Keratinocyte (primary cell): ENCODE results near the gene TMEM132C. TPM values are rescaled to one million over a fixed set of nuclear protein-coding genes. Genes with fewer than 3 reads are reported as not detected.

Experiments used
- DNase-seq: peaks from one replicate; pipeline ENCODE4 v3.0.0-alpha.2; 2011; ENCODE audit warnings: low read depth, missing footprints, low spot score
- FAIRE-seq: peaks from 2 replicates; lab custom pipeline; 2011; peaks lifted over from hg19 to GRCh38; lab: Jason Lieb, UNC
- H2AFZ ChIP-seq: 2 replicates; pipeline ENCODE4 v1.6.0; 2012; ENCODE audit warnings: low read length, control low read depth, inconsistent platforms; ENCODE audit not compliant: control insufficient read depth
- H3K27ac ChIP-seq: 2 replicates; pipeline ENCODE4 v1.5.1; 2011; ENCODE audit warnings: low read length; ENCODE audit not compliant: control insufficient read depth, insufficient read depth
- H3K27me3 ChIP-seq: 3 replicates; pipeline ENCODE4 v1.6.0; 2011; ENCODE audit warnings: low read length; ENCODE audit not compliant: control insufficient read depth, insufficient read depth; ENCODE audit errors: extremely low read depth
- H3K36me3 ChIP-seq, 2 experiments: 2 replicates in 1 of 2; 3 replicates in 1 of 2; pipeline ENCODE4 v1.5.1; 2011; ENCODE audit warnings: low read length in 2 of 2, mild to moderate bottlenecking in 1 of 2; ENCODE audit not compliant: control insufficient read depth in 2 of 2, insufficient read depth in 2 of 2; ENCODE audit errors: extremely low read depth in 1 of 2
- H3K4me1 ChIP-seq: 3 replicates; pipeline ENCODE4 v1.5.1; 2011; ENCODE audit warnings: low read length; ENCODE audit not compliant: control insufficient read depth, insufficient read depth; ENCODE audit errors: extremely low read depth
- H3K4me2 ChIP-seq: 3 replicates; pipeline ENCODE4 v1.6.0; 2011; ENCODE audit warnings: low read depth, low read length; ENCODE audit not compliant: control insufficient read depth, insufficient read depth; ENCODE audit errors: extremely low read depth
- H3K4me3 ChIP-seq, 3 experiments: fragments of 200-600 bp in 1 of 3; sonication (generic) in 1 of 3; 2 replicates in 2 of 3; 3 replicates in 1 of 3; pipeline ENCODE4 v1.5.1; 2011 to 2016; ENCODE audit warnings: low read length in 3 of 3, mild to moderate bottlenecking in 3 of 3, control low read depth in 2 of 3, inconsistent platforms in 1 of 3, low read depth in 1 of 3, mixed read lengths in 1 of 3, mixed run types in 1 of 3, moderate library complexity in 1 of 3; ENCODE audit not compliant: control insufficient read depth in 2 of 3, insufficient read depth in 2 of 3; ENCODE audit errors: extremely low read depth in 1 of 3
- H3K79me2 ChIP-seq: 2 replicates; pipeline ENCODE4 v1.6.0; 2012; ENCODE audit warnings: low read length; ENCODE audit not compliant: control insufficient read depth, insufficient read depth
- H3K9ac ChIP-seq: 3 replicates; pipeline ENCODE4 v1.6.0; 2011; ENCODE audit warnings: low read length; ENCODE audit not compliant: control insufficient read depth, insufficient read depth; ENCODE audit errors: extremely low read depth
- H3K9me1 ChIP-seq: 3 replicates; pipeline ENCODE4 v1.6.0; 2011; ENCODE audit warnings: low read length; ENCODE audit not compliant: control insufficient read depth, insufficient read depth; ENCODE audit errors: extremely low read depth
- H3K9me3 ChIP-seq: 2 replicates; pipeline ENCODE4 v1.5.1; 2012; ENCODE audit warnings: low read depth, low read length; ENCODE audit not compliant: control insufficient read depth
- H4K20me1 ChIP-seq: 3 replicates; pipeline ENCODE4 v1.6.0; 2011; ENCODE audit warnings: low read length; ENCODE audit not compliant: control insufficient read depth, insufficient read depth; ENCODE audit errors: extremely low read depth
- EZH2 ChIP-seq: IDR thresholded peaks from one replicate; pipeline ENCODE4 v1.6.1; 2012; ENCODE audit warnings: inconsistent platforms, mild to moderate bottlenecking, low read length, moderate library complexity
- dilution Hi-C: fragments of 300-500 bp; cut with MboI; formaldehyde crosslinking; loops from one replicate; pipeline ENCODE4 v1.7.0; 2020; ENCODE audit warnings: low sequenced_read_pairs; ENCODE audit not compliant: extremely low pct_ligation_motif_present
- polyA plus RNA-seq, 5 experiments: library from polyadenylated mRNA; depleted of rRNA in 3 of 5; stranded (reverse) in 3 of 5; stranded (forward) in 1 of 5; unstranded in 1 of 5; fragments of >200 nt; gene quantifications; 1 replicate in 1 of 5; 2 replicates in 3 of 5; 3 replicates in 1 of 5; pipeline versions ENCODE4 v1.2.1 to v1.2.3, GENCODE V29; 2011 to 2012; ENCODE audit warnings: missing spikeins in 2 of 5, low read depth in 1 of 5, low replicate concordance in 1 of 5
- TF ChIP-seq, protein P1 (sequence below), 3 experiments: IDR thresholded peaks in 1 of 3; conservative IDR thresholded peaks in 1 of 3; optimal IDR thresholded peaks in 1 of 3; 2 replicates in 2 of 3; 3 replicates in 1 of 3; pipeline versions ENCODE3 to v1.5.1; 2011; ENCODE audit warnings: low read length in 3 of 3, mild to moderate bottlenecking in 3 of 3, moderate library complexity in 2 of 3, control low read depth in 1 of 3, inconsistent platforms in 1 of 3; ENCODE audit not compliant: insufficient read depth in 2 of 3; ENCODE audit errors: extremely low read depth in 1 of 3

TMEM132C gene
- polyA plus RNA-seq, 1 donor (not counting 4 experiments of a cell fraction or from before 2014, with no cell fraction given): not detected

DNA sequence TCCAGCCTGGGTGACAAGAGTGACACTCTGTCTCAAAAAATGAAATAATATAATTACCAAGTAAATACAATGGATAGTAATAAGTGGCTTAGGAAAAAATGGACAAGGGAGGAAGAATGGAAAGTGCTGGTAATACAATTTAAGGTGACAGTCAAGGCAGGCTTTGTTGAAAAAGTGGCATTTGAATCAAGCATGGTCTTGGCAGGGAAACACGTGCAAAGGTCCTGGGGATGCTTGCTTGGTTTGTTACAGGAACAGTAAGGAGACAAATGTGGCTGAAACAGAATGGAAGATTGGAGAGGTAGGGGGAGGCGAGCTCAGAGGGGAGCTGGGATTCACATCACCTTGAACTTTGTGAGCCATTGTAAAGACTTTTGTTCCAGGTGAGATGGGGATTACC lies 153.2 kb downstream of the TMEM132C start:
- Histone ChIP-seq H3K4me3 (no peak overlapping the region), H3K9me1 (no peaks in the 10 kb centered on the region), H2AFZ (no peak overlapping the region), H3K27ac (no peak overlapping the region), H4K20me1 (no peaks in the 10 kb centered on the region), H3K79me2 (no peaks in the 10 kb centered on the region), H3K4me1 (no peaks in the 10 kb centered on the region), H3K9me3 (peaks cover 2% of the 10 kb centered on the region), H3K9ac (no peak overlapping the region), H3K36me3 (no peaks in the 10 kb centered on the region), H3K4me2 (no peak overlapping the region), H3K27me3 (no peaks in the 10 kb centered on the region)
- TF ChIP-seq, protein P1, sequence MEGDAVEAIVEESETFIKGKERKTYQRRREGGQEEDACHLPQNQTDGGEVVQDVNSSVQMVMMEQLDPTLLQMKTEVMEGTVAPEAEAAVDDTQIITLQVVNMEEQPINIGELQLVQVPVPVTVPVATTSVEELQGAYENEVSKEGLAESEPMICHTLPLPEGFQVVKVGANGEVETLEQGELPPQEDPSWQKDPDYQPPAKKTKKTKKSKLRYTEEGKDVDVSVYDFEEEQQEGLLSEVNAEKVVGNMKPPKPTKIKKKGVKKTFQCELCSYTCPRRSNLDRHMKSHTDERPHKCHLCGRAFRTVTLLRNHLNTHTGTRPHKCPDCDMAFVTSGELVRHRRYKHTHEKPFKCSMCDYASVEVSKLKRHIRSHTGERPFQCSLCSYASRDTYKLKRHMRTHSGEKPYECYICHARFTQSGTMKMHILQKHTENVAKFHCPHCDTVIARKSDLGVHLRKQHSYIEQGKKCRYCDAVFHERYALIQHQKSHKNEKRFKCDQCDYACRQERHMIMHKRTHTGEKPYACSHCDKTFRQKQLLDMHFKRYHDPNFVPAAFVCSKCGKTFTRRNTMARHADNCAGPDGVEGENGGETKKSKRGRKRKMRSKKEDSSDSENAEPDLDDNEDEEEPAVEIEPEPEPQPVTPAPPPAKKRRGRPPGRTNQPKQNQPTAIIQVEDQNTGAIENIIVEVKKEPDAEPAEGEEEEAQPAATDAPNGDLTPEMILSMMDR (optimal IDR thresholded peaks at IDR 0.05 in 1 of 3, IDR thresholded peaks at IDR 0.05 in 1 of 3, conservative IDR thresholded peaks at IDR 0.05 in 1 of 3; ENCODE audit: extremely low read depth in 1 of 3, insufficient read depth in 2 of 3, low read length in 3 of 3): no peak
- no peak for TF ChIP-seq EZH2
- dilution Hi-C loops: no loop called here
- FAIRE-seq (no peak), DNase-seq (no peak)

DNA sequence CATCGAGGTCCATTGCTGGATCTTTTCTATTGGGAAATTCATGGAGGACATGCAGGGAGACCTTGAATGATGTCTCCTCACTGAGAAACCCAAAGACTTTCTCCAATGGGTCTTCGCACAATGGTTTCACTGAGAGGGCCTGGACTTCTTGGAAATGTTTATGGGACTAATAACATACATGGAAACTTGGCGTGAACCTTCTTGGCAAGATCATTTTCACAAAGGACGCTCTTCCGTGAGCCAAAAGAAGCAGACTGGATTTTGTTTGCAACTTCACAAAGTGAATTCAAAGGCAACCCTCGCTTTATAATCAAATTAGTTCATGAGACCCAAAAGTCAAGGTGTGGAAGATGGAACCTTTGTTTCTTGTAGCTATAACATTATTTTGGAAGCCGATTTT lies 154.4 kb downstream of the TMEM132C start:
- H3K9ac ChIP-seq: no peak overlapping the region
- TF ChIP-seq EZH2: no peak
- TF ChIP-seq, protein P1 (optimal IDR thresholded peaks at IDR 0.05 in 1 of 3, IDR thresholded peaks at IDR 0.05 in 1 of 3, conservative IDR thresholded peaks at IDR 0.05 in 1 of 3; ENCODE audit: extremely low read depth in 1 of 3, insufficient read depth in 2 of 3, low read length in 3 of 3): no peak
- DNase-seq: no peak
- dilution Hi-C loops: no loop called here
- H3K9me1 ChIP-seq: no peaks in the 10 kb centered on the region
- no peak overlapping the region for H3K4me3 ChIP-seq
- no peaks in the 10 kb centered on the region for H4K20me1 ChIP-seq
- FAIRE-seq: no peak
- H3K4me1 ChIP-seq: no peaks in the 10 kb centered on the region
- no peaks in the 10 kb centered on the region for H3K36me3 ChIP-seq
- H3K79me2 ChIP-seq: no peaks in the 10 kb centered on the region
- H3K27me3 ChIP-seq: no peaks in the 10 kb centered on the region
- H3K9me3 ChIP-seq: no peaks in the 10 kb centered on the region
- no peak overlapping the region for H3K4me2 ChIP-seq
- H3K27ac ChIP-seq: no peak overlapping the region
- H2AFZ ChIP-seq: no peak overlapping the region
